IMR-90 (cell line): ENCODE data around the gene CEP55. TPM values are rescaled to one million over a fixed set of nuclear protein-coding genes. Genes with fewer than 3 reads are reported as not detected.

Experiments used
- ATAC-seq: fragments of 200-7000 bp; cut with Tn5 transposase; 2 replicates; pipeline ENCODE4 v1.9.1; 2020; ENCODE audit warnings: low read depth, mild to moderate bottlenecking, moderate library complexity
- BruUV-seq: library from RNA; stranded (reverse); fragments of 400-500 nt; replicated peaks from 2 replicates; lab custom pipeline; 2021; lab: Mats Ljungman, UMichigan
- CTCF ChIA-PET: fragments of 300-600 bp; formaldehyde crosslinking; extraction: SDS; loops from one replicate; lab custom pipeline; 2021; ENCODE audit warnings: antibody characterized with exemption; lab: Yijun Ruan, JAX
- POLR2A ChIA-PET: fragments of 300-600 bp; sonication (Branson Sonifier 250); formaldehyde crosslinking; loops from one replicate; lab custom pipeline; 2022; ENCODE audit warnings: antibody characterized with exemption; ENCODE audit not compliant: unreplicated experiment; lab: Charles Lee
- DNase-seq: peaks from one replicate; pipeline ENCODE4 v3.0.0; 2013
- H2AFZ ChIP-seq: replicated peaks from 2 replicates; pipeline ENCODE3; 2013; ENCODE audit warnings: low read length, mild to moderate bottlenecking; ENCODE audit not compliant: poor library complexity
- H2AK5ac ChIP-seq: 2 replicates; pipeline ENCODE4 v1.6.1; 2013; ENCODE audit warnings: low read depth, low read length, inconsistent platforms
- H2AK9ac ChIP-seq: replicated peaks from 2 replicates; pipeline ENCODE3; 2013; ENCODE audit warnings: mild to moderate bottlenecking, low read depth, low read length, moderate library complexity; ENCODE audit not compliant: poor library complexity
- H2BK120ac ChIP-seq: 2 replicates; pipeline ENCODE4 v1.6.1; 2013; ENCODE audit warnings: low read depth, low read length, inconsistent platforms
- H2BK15ac ChIP-seq: 3 replicates; pipeline ENCODE4 v1.6.1; 2013; ENCODE audit warnings: low read depth, low read length, inconsistent platforms
- H2BK20ac ChIP-seq: 2 replicates; pipeline ENCODE4 v1.6.1; 2013; ENCODE audit warnings: low read depth, mild to moderate bottlenecking, inconsistent platforms, low read length, moderate library complexity
- H2BK5ac ChIP-seq: 2 replicates; pipeline ENCODE4 v1.6.1; 2013; ENCODE audit warnings: mild to moderate bottlenecking, low read depth, low read length, inconsistent platforms; ENCODE audit not compliant: poor library complexity, severe bottlenecking
- H3K14ac ChIP-seq: replicated peaks from 2 replicates; pipeline ENCODE4 v1.6.1; 2013; ENCODE audit warnings: low read depth, low read length, inconsistent platforms
- H3K18ac ChIP-seq: 2 replicates; pipeline ENCODE4 v1.6.1; 2013; ENCODE audit warnings: low read depth, low read length, control low read depth
- H3K23ac ChIP-seq: 2 replicates; pipeline ENCODE4 v1.6.1; 2013; ENCODE audit warnings: low read depth, low read length, inconsistent platforms
- H3K27ac ChIP-seq: 2 replicates; pipeline ENCODE4 v1.5.1; 2013; ENCODE audit warnings: mild to moderate bottlenecking, control low read depth, low read length; ENCODE audit not compliant: insufficient read depth
- H3K27me3 ChIP-seq: 2 replicates; pipeline ENCODE4 v1.6.1; 2013; ENCODE audit warnings: low read length; ENCODE audit not compliant: control insufficient read depth, insufficient read depth
- H3K36me3 ChIP-seq: 2 replicates; pipeline ENCODE4 v1.6.1; 2013; ENCODE audit warnings: low read length, mixed read lengths; ENCODE audit not compliant: control insufficient read depth, insufficient read depth
- H3K4ac ChIP-seq: 2 replicates; pipeline ENCODE4 v1.6.1; 2013; ENCODE audit warnings: low read depth, low read length, inconsistent platforms
- H3K4me1 ChIP-seq: 2 replicates; pipeline ENCODE4 v1.6.1; 2013; ENCODE audit warnings: low read length, mixed read lengths; ENCODE audit not compliant: control insufficient read depth, insufficient read depth
- H3K4me2 ChIP-seq: 2 replicates; pipeline ENCODE4 v1.6.1; 2013; ENCODE audit warnings: low read depth, mild to moderate bottlenecking, control low read depth, low read length, moderate library complexity
- H3K4me3 ChIP-seq: 2 replicates; pipeline ENCODE4 v1.5.1; 2013; ENCODE audit warnings: low read depth, mild to moderate bottlenecking, control low read depth, low read length, moderate library complexity; ENCODE audit not compliant: insufficient read depth
- H3K56ac ChIP-seq: 2 replicates; pipeline ENCODE4 v1.6.1; 2013; ENCODE audit warnings: low read length, inconsistent platforms; ENCODE audit not compliant: insufficient read depth; ENCODE audit errors: extremely low read depth
- H3K79me1 ChIP-seq, 2 experiments: 2 replicates each; pipeline ENCODE4 v1.6.1; 2013; ENCODE audit warnings: low read length in 2 of 2, inconsistent platforms in 1 of 2, low read depth in 1 of 2
- H3K9ac ChIP-seq: 2 replicates; pipeline ENCODE4 v1.6.1; 2013; ENCODE audit warnings: low read depth, low read length, control low read depth
- H3K9me1 ChIP-seq: 2 replicates; pipeline ENCODE4 v1.6.1; 2013; ENCODE audit warnings: low read length, inconsistent platforms; ENCODE audit not compliant: insufficient read depth
- H3K9me3 ChIP-seq: 2 replicates; pipeline ENCODE4 v1.6.1; 2013; ENCODE audit warnings: low read length; ENCODE audit not compliant: control insufficient read depth, insufficient read depth
- H4K20me1 ChIP-seq: 2 replicates; pipeline ENCODE4 v1.6.1; 2013; ENCODE audit warnings: low read length, inconsistent platforms; ENCODE audit not compliant: insufficient read depth
- H4K5ac ChIP-seq: 2 replicates; pipeline ENCODE4 v1.6.1; 2013; ENCODE audit warnings: mild to moderate bottlenecking, low read depth, low read length, control low read depth
- H4K8ac ChIP-seq, 2 experiments: 2 replicates each; pipeline ENCODE4 v1.6.1; 2013; ENCODE audit warnings: low read depth in 2 of 2, low read length in 2 of 2, control low read depth in 1 of 2, inconsistent platforms in 1 of 2
- H4K91ac ChIP-seq: 2 replicates; pipeline ENCODE4 v1.6.1; 2013; ENCODE audit warnings: low read depth, low read length, inconsistent platforms; ENCODE audit not compliant: insufficient read depth
- BHLHE40 ChIP-seq: fragments of 150-350 bp; IDR thresholded peaks from 2 replicates; pipeline ENCODE4 v1.6.1; 2016; ENCODE audit warnings: mild to moderate bottlenecking, low read depth, low read length
- CHD1 ChIP-seq: IDR thresholded peaks from 2 replicates; pipeline ENCODE4 v1.6.1; 2012; ENCODE audit warnings: low read depth, low read length, improper control_type of control experiment
- MAZ ChIP-seq: IDR thresholded peaks from 2 replicates; pipeline ENCODE4 v1.6.1; 2012; ENCODE audit warnings: low read depth, mild to moderate bottlenecking, low read length, improper control_type of control experiment, moderate library complexity, borderline replicate concordance
- MXI1 ChIP-seq: IDR thresholded peaks from 2 replicates; pipeline ENCODE4 v1.6.1; 2012; ENCODE audit warnings: low read depth, mild to moderate bottlenecking, low read length, moderate library complexity, borderline replicate concordance
- NFE2L2 ChIP-seq: fragments of 150-350 bp; IDR thresholded peaks from 2 replicates; pipeline ENCODE4 v1.6.1; 2016; ENCODE audit warnings: low read depth, mild to moderate bottlenecking, low read length
- POLR2A ChIP-seq: IDR thresholded peaks from 2 replicates; pipeline ENCODE4 v1.6.1; 2012; ENCODE audit warnings: mild to moderate bottlenecking, low read depth, low read length
- RFX5 ChIP-seq: IDR thresholded peaks from 2 replicates; pipeline ENCODE4 v1.8.0; 2012; ENCODE audit warnings: low read depth, mild to moderate bottlenecking, low read length, moderate library complexity
- SMC3 ChIP-seq: fragments of 150-350 bp; IDR thresholded peaks from 2 replicates; pipeline ENCODE4 v1.6.1; 2016; ENCODE audit warnings: low read depth, mild to moderate bottlenecking, antibody characterized with exemption, low read length, moderate library complexity
- WGBS, 2 experiments: methylation state at CpG; one replicate each; pipeline versions ENCODE4 v1.1.5 to v1.1.7; 2013; ENCODE audit warnings: missing lambda C conversion rate in 2 of 2; ENCODE audit not compliant: insufficient read length in 1 of 2; ENCODE audit errors: extremely low coverage in 2 of 2; 5-methylcytosine and 5-hydroxymethylcytosine counted together
- dilution Hi-C: fragments of 300-500 bp; cut with HindIII; formaldehyde crosslinking; loops from one replicate; pipeline ENCODE4 v1.14.3; 2018; ENCODE audit warnings: low sequenced_read_pairs; ENCODE audit not compliant: unreplicated experiment
- in situ Hi-C: fragments of 300-500 bp; cut with MboI; formaldehyde crosslinking; loops from 3 replicates; pipeline ENCODE4 v1.14.3; 2019; ENCODE audit warnings: low sequenced_read_pairs, inconsistent platforms, mixed read lengths
- intact Hi-C: fragments of 100-400 bp; cut with micrococcal nuclease; formaldehyde crosslinking; loops from 2 replicates; pipeline ENCODE4 v1.10.0; 2022
- polyA plus RNA-seq, 3 experiments: library from polyadenylated mRNA; depleted of rRNA; stranded (reverse); fragments of >200 nt; gene quantifications; 2 replicates each; pipeline ENCODE4 v1.2.3, GENCODE V29; 2012; ENCODE audit warnings: low replicate concordance in 1 of 3
- total RNA-seq: library from RNA; depleted of rRNA; stranded (reverse); fragments of >200 nt; gene quantifications from 2 replicates; pipeline ENCODE4 v1.2.3, GENCODE V29; 2012
- TF ChIP-seq, protein P1 (sequence below): fragments of 150-350 bp; IDR thresholded peaks from 2 replicates; pipeline ENCODE4 v1.6.1; 2017; ENCODE audit warnings: mild to moderate bottlenecking, antibody characterized with exemption, low read length, low read depth
- TF ChIP-seq, protein P2 (sequence below): conservative IDR thresholded peaks from 2 replicates; pipeline ENCODE4 v1.5.1; 2012; ENCODE audit warnings: mild to moderate bottlenecking, low read depth, low read length, improper control_type of control experiment

Gene CEP55
- total and polyA plus RNA-seq, 2 of the 4 experiments (the other 2 are of a cell fraction) = 15.7 to 23.5 TPM

DNA sequence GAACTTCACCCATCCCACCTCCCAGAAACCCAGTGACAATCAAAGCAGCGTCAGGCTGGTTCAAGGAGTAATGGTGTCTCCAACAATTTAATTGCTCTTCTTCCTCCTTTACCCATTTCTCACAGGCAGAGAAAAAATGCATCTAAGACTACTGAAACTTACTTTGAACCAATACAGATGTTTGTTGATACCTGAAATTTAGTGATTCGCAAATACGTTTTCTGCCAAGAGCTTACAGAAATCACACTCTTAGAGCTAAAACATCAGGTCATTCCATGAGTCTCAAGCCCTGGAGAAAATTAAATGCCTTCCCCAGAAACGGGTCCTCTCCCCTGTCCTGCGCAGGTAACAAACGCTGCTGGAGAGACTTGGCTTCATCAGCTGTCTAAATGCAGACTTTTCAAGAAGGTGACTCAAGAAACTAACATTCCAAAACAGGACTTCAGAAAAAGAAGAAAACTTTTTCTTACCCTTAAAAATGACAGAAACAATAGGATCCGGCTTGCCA, 14.7 kb upstream of the CEP55 start:
- Histone ChIP-seq H2BK20ac (peak overlapping the region; percentile 85), H2BK120ac (peak overlapping the region; percentile 88), H3K23ac (peak overlapping the region; percentile 99), H3K4ac (peak overlapping the region; percentile 99), H3K9ac (peak overlapping the region; percentile 100), H3K36me3 (peaks cover 8% of the 10 kb centered on the region), H2BK5ac (peak overlapping the region; percentile 99), H3K18ac (peak overlapping the region; percentile 99), H3K4me1 (peaks cover 10% of the 10 kb centered on the region), H3K4me3 (peak overlapping the region; percentile 97), H3K27me3 (no peaks in the 10 kb centered on the region), H4K8ac (peak overlapping the region; percentile 91 to 95), H3K14ac (peak overlapping the region; percentile 98), H3K9me1 (no peaks in the 10 kb centered on the region), H2BK15ac (peak overlapping the region; percentile 92), H4K91ac (peak overlapping the region; percentile 98), H3K27ac (peak overlapping the region; percentile 100), H2AFZ (peak overlapping the region; percentile 24), H3K4me2 (peak overlapping the region; percentile 93), H3K79me1 (peaks cover 0 to 12% of the 10 kb centered on the region in 2 experiments; a peak in 1 of 4 replicates), H4K5ac (peak overlapping the region; percentile 98), H2AK5ac (peak overlapping the region; percentile 95), H2AK9ac (peak overlapping the region; percentile 96), H3K56ac (peak overlapping the region; percentile 100), H3K9me3 (no peaks in the 10 kb centered on the region), H4K20me1 (no peaks in the 10 kb centered on the region; the same call in 1 of the 2 replicates)
- ChIA-PET CTCF (interaction anchor here (0.6 to 3.1 kb wide), 21 partner anchors 8 to 132 kb away, joined by 3 to 39 read pairs (median 7); partner anchors contain the start of gene CEP55), POLR2A (interaction anchor here (0.5 to 2.2 kb wide), 9 partner anchors 11 to 956 kb away, joined by 3 to 19 read pairs (median 6); partner anchors contain the start of gene CEP55)
- in situ Hi-C loops (loop anchor here (5.0 kb wide), 1 partner anchor 104 kb away; no protein-coding TSS in a partner anchor), intact Hi-C loops (loop anchor here (1.0 to 5.0 kb wide), 4 partner anchors 23 to 105 kb away; no protein-coding TSS in a partner anchor), dilution Hi-C loops (no loop called here)
- BruUV-seq = TSS peak; percentile 71
- WGBS, 2 experiments = 8% methylated on average over 2 of the region's 7 CpGs; no CpG with 5 or more reads in 1 of the 2 experiments
- no peak for TF ChIP-seq MAZ
- no peak for TF ChIP-seq POLR2A
- TF ChIP-seq RFX5 = no peak
- TF ChIP-seq, protein P1, sequence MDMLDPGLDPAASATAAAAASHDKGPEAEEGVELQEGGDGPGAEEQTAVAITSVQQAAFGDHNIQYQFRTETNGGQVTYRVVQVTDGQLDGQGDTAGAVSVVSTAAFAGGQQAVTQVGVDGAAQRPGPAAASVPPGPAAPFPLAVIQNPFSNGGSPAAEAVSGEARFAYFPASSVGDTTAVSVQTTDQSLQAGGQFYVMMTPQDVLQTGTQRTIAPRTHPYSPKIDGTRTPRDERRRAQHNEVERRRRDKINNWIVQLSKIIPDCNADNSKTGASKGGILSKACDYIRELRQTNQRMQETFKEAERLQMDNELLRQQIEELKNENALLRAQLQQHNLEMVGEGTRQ = no peak
- TF ChIP-seq NFE2L2 = no peak
- no peak for TF ChIP-seq MXI1
- no peak for TF ChIP-seq BHLHE40
- no peak for TF ChIP-seq SMC3
- TF ChIP-seq, protein P2, sequence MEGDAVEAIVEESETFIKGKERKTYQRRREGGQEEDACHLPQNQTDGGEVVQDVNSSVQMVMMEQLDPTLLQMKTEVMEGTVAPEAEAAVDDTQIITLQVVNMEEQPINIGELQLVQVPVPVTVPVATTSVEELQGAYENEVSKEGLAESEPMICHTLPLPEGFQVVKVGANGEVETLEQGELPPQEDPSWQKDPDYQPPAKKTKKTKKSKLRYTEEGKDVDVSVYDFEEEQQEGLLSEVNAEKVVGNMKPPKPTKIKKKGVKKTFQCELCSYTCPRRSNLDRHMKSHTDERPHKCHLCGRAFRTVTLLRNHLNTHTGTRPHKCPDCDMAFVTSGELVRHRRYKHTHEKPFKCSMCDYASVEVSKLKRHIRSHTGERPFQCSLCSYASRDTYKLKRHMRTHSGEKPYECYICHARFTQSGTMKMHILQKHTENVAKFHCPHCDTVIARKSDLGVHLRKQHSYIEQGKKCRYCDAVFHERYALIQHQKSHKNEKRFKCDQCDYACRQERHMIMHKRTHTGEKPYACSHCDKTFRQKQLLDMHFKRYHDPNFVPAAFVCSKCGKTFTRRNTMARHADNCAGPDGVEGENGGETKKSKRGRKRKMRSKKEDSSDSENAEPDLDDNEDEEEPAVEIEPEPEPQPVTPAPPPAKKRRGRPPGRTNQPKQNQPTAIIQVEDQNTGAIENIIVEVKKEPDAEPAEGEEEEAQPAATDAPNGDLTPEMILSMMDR = no peak
- TF ChIP-seq CHD1 = no peak
- no peak for DNase-seq
- no peak; the same call in 1 of the 2 replicates for ATAC-seq
